ENCODE results near the gene MAST2. TPM values are rescaled to one million over a fixed set of nuclear protein-coding genes. Genes with fewer than 3 reads are reported as not detected.

The MAST2 gene
- total and polyA plus RNA-seq, 9 of the 15 experiments (the other 6 are each of a cell fraction or from before 2014, with no cell fraction given), result 0.73 to 32.0 (median 17.8) TPM

DNA sequence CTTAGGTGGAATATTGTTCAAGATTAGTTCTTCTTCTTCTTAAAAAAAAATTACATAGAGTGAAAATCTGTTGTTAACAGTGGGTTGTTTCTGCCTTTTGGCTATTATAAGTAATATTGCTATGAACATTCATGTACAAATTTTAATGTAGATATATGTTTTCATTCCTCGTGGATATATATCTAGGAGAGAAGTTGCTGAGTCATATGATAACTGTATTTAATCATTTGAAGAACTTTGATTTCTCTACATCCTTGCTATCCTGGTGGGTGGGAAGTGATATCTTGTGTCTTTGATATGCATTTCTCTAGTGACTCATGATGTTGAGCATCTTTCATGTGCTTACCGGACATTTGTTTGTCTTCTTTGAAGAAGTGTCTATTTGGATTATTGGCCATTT, 29.9 kb downstream of the MAST2 start:
- Histone ChIP-seq H3K27me3 (ENCODE audit: control insufficient read depth in 2 of 2, insufficient read depth in 2 of 2, low read length in 2 of 2) (no peaks in the 10 kb centered on the region), H3K9me3 (replicated peaks; ENCODE audit: control insufficient read depth, insufficient read depth, low read depth, low read length) (no peaks in the 10 kb centered on the region), H3K4me3 (no peak overlapping the region), H3K4me2 (ENCODE audit: insufficient read depth, low read length) (no peak overlapping the region), H3K9me1 (ENCODE audit: control insufficient read depth, insufficient read depth, low read length) (no peaks in the 10 kb centered on the region), H3K27ac (ENCODE audit: extremely low read depth, low read depth, low read length) (no peak overlapping the region), H3K36me3 (ENCODE audit: control insufficient read depth, insufficient read depth, low read length) (peaks cover 49% of the 10 kb centered on the region), H4K20me1 (replicated peaks; ENCODE audit: control insufficient read depth, insufficient read depth, low read length) (no peaks in the 10 kb centered on the region), H3K9ac (ENCODE audit: insufficient read depth in 1 of 2, low read depth in 2 of 2, low read length in 2 of 2) (no peak overlapping the region), H2AFZ (ENCODE audit: low read depth, low read length) (no peak overlapping the region), H3K79me2 (ENCODE audit: control insufficient read depth, insufficient read depth, low read length) (no peaks in the 10 kb centered on the region), H3K4me1 (replicated peaks in 1 of 2; ENCODE audit: control insufficient read depth in 2 of 2, insufficient read depth in 2 of 2, low read length in 2 of 2) (no peaks in the 10 kb centered on the region)
- ChIA-PET POLR2A (no interaction called here), CTCF (ENCODE audit: low intra/inter-chr PET ratio) (no interaction called here)
- no peak for ATAC-seq
- in situ Hi-C loops (cut with MboI), result no loop called here
- intact Hi-C loops (cut with micrococcal nuclease), result no loop called here
- no peak for FAIRE-seq
- no peak for DNase-seq (ENCODE audit: extremely low read depth in 1 of 4, low spot score in 3 of 4)
- no TSS peak for BruUV-seq (replicated peaks)
- WGBS (ENCODE audit: insufficient coverage, low coverage, missing lambda C conversion rate), result 62% methylated on average over 2 of the region's 2 CpGs
- TF ChIP-seq NONO (IDR thresholded peaks at IDR 0.05; ENCODE audit: low read depth in 2 of 2, low read length in 1 of 2) (no peak), ZNF316 (IDR thresholded peaks at IDR 0.05) (peak; percentile 67), DNMT1 (IDR thresholded peaks at IDR 0.05) (no peak), CTBP1 (IDR thresholded peaks at IDR 0.05; ENCODE audit: borderline replicate concordance) (no peak), MEIS2 (IDR thresholded peaks at IDR 0.05; ENCODE audit: partially characterized antibody) (no peak), ZNF41 (CRISPR knock-in tag; conservative IDR thresholded peaks at IDR 0.05) (no peak), NCOA2 (IDR thresholded peaks at IDR 0.05; ENCODE audit: partially characterized antibody in 2 of 2) (no peak), GATAD2B (IDR thresholded peaks at IDR 0.05; ENCODE audit: borderline replicate concordance) (no peak), ZNF347 (CRISPR knock-in tag; IDR thresholded peaks at IDR 0.05; ENCODE audit: low read depth) (no peak), MAFF (IDR thresholded peaks at IDR 0.05; ENCODE audit: low read length) (peak; percentile 28; the same call in 1 of the 2 replicates), NFE2 (IDR thresholded peaks at IDR 0.05; ENCODE audit: low read depth) (0 out of 2 replicates have a peak, but pooled peaks have one; percentile 12), MAFG (tag; conservative IDR thresholded peaks at IDR 0.05) (peak; percentile 65), C11orf30 (IDR thresholded peaks at IDR 0.05; ENCODE audit: low read depth) (peak; percentile 15; the same call in 1 of the 2 replicates)
- TF ChIP-seq, protein P1, sequence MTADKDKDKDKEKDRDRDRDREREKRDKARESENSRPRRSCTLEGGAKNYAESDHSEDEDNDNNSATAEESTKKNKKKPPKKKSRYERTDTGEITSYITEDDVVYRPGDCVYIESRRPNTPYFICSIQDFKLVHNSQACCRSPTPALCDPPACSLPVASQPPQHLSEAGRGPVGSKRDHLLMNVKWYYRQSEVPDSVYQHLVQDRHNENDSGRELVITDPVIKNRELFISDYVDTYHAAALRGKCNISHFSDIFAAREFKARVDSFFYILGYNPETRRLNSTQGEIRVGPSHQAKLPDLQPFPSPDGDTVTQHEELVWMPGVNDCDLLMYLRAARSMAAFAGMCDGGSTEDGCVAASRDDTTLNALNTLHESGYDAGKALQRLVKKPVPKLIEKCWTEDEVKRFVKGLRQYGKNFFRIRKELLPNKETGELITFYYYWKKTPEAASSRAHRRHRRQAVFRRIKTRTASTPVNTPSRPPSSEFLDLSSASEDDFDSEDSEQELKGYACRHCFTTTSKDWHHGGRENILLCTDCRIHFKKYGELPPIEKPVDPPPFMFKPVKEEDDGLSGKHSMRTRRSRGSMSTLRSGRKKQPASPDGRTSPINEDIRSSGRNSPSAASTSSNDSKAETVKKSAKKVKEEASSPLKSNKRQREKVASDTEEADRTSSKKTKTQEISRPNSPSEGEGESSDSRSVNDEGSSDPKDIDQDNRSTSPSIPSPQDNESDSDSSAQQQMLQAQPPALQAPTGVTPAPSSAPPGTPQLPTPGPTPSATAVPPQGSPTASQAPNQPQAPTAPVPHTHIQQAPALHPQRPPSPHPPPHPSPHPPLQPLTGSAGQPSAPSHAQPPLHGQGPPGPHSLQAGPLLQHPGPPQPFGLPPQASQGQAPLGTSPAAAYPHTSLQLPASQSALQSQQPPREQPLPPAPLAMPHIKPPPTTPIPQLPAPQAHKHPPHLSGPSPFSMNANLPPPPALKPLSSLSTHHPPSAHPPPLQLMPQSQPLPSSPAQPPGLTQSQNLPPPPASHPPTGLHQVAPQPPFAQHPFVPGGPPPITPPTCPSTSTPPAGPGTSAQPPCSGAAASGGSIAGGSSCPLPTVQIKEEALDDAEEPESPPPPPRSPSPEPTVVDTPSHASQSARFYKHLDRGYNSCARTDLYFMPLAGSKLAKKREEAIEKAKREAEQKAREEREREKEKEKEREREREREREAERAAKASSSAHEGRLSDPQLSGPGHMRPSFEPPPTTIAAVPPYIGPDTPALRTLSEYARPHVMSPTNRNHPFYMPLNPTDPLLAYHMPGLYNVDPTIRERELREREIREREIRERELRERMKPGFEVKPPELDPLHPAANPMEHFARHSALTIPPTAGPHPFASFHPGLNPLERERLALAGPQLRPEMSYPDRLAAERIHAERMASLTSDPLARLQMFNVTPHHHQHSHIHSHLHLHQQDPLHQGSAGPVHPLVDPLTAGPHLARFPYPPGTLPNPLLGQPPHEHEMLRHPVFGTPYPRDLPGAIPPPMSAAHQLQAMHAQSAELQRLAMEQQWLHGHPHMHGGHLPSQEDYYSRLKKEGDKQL (CRISPR knock-in tag; IDR thresholded peaks at IDR 0.05; ENCODE audit: borderline replicate concordance), result no peak
